Activated T-cell treated with anti-CD3 and anti-CD28 coated beads, Interleukin-2, amount 50 U/mL, for 4 hours (primary cell): ENCODE measurements around the gene COL23A1. TPM values are rescaled to one million over a fixed set of nuclear protein-coding genes. Genes with fewer than 3 reads are reported as not detected.

Experiments
- ATAC-seq, 2 donors: fragments of 200-7000 bp; cut with Tn5 transposase; one replicate each; pipeline ENCODE4 v1.10.0; 2021
- DNase-seq: peaks from one replicate; pipeline ENCODE4 v3.0.0-alpha.2; 2020
- H3K27me3 Mint-ChIP-seq: one replicate; pipeline ENCODE4 v1.8.0; 2021; ENCODE audit warnings: low read depth, mixed read lengths
- H3K36me3 Mint-ChIP-seq: one replicate; pipeline ENCODE4 v1.8.0; 2022; ENCODE audit warnings: mixed read lengths; ENCODE audit not compliant: insufficient read depth
- H3K4me1 Mint-ChIP-seq: one replicate; pipeline ENCODE4 v1.8.0; 2021; ENCODE audit warnings: low read depth, mixed read lengths
- H3K4me3 Mint-ChIP-seq: one replicate; pipeline ENCODE4 v1.8.0; 2021; ENCODE audit warnings: mild to moderate bottlenecking, moderate library complexity, mixed read lengths
- H3K9me3 Mint-ChIP-seq: one replicate; pipeline ENCODE4 v1.8.0; 2021; ENCODE audit warnings: mixed read lengths
- total RNA-seq, 3 donors: library from RNA; stranded (reverse); gene quantifications; one replicate each; pipeline ENCODE4 v1.2.1, GENCODE V29; 2021

The COL23A1 gene
- total RNA-seq, 3 donors from 2014 or later: not detected

DNA sequence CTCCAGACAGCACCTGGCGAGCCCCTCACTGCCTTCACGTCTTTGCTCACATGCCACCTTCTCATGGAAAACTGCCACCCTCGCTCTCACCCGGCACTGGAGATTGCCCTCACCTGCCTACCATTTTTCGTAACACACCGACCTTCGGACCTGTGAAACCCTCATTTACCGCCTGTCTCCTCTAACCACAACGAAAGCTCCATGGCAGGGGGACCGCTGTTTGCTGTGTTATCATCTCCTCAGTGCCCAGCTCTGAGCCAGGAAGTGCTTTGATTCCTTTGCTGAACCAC, 248.4 kb downstream of the COL23A1 start:
- peaks cover 3% of the 10 kb centered on the region for H3K27me3 Mint-ChIP-seq
- no peaks in the 10 kb centered on the region for H3K36me3 Mint-ChIP-seq
- no peaks in the 10 kb centered on the region for H3K9me3 Mint-ChIP-seq
- ATAC-seq (no peak), DNase-seq (no peak)
- H3K4me3 Mint-ChIP-seq: no peak overlapping the region
- no peaks in the 10 kb centered on the region for H3K4me1 Mint-ChIP-seq

DNA sequence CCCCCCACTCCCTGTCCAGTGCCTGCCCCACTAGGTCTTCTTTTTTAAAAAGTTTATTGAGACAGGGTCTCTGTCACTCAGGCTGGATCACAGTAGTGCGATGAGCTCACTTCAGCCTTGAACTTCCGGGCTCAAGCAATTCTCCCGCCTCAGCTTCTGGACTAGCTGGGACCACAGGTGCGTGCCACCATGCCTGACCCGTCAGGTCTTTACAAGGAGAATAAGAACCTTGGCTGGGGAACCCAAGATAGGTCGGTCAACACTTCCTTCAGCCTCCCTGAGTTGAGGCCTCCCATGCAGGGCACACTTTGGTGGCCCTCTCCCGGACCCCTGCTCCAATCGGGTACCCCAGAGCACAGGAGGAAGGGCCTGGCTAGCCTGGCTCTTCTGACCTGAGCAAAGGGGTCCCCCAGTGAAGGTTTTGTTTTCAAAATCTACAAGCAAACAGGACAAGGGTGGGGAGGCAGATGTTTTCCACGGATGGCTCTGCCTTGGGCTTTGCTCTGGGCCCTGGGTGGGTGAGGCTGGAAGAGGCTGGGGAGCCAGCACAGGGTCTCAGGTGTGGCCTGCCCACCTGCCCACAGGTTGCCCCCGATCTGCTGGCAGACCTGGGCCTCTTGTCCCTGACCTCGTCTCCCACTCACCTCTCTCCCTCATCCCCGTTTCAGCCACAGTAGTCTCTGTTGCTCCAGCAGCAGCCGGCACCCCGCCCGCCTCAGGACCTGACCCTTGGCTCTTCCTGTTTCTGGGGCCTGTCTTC, 248.9 kb downstream of the COL23A1 start:
- ATAC-seq: no peak
- no peak for DNase-seq
- peaks cover 3% of the 10 kb centered on the region for H3K27me3 Mint-ChIP-seq
- no peaks in the 10 kb centered on the region for H3K9me3 Mint-ChIP-seq
- H3K36me3 Mint-ChIP-seq: no peaks in the 10 kb centered on the region
- no peak overlapping the region for H3K4me3 Mint-ChIP-seq
- no peaks in the 10 kb centered on the region for H3K4me1 Mint-ChIP-seq

DNA sequence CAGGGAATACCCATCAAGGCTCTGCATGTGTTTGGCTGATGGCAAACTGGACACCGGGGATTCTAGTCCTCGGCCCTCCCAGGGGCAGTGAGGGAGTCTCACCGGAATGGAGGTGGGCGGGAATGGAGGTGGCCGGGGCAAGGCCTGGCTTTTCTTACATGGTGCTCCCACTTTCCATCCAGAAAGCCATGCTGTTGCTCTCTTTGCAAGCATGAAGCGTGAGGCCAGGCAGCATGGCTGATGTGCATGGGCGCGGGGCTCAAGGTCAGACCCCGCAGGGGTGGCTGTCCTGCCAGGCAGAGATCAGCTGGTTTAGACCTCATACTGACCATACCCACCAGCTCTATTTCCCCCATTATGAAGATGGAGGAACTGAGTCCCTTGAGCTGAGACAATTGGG, 249.6 kb downstream of the COL23A1 start:
- DNase-seq (no peak), ATAC-seq (no peak)
- Mint-ChIP-seq H3K4me1 (no peaks in the 10 kb centered on the region), H3K4me3 (no peak overlapping the region), H3K9me3 (no peaks in the 10 kb centered on the region), H3K36me3 (no peaks in the 10 kb centered on the region), H3K27me3 (peaks cover 3% of the 10 kb centered on the region)

DNA sequence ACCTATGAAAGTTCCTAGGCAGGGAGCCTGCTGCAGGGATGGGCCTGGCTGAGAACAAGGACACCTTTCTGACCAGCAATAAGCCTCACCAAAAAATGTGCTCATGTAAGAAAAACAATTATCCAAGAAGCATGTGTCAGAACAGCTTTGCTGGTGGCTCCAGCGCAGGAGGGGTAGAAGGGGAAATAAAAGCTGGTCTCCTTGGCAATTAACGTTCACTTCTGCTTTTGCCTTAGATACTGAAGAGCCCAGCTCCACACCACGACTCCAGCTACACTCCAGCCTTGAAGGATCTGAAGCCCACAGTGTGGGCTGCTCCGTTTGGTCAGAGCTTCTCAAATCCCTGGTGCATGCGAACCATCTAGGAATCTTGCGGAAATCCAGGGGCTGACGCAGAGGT, 250.0 kb downstream of the COL23A1 start:
- Mint-ChIP-seq H3K9me3 (no peaks in the 10 kb centered on the region), H3K36me3 (no peaks in the 10 kb centered on the region), H3K27me3 (peaks cover 3% of the 10 kb centered on the region), H3K4me3 (no peak overlapping the region), H3K4me1 (no peaks in the 10 kb centered on the region)
- DNase-seq (no peak), ATAC-seq (no peak)

DNA sequence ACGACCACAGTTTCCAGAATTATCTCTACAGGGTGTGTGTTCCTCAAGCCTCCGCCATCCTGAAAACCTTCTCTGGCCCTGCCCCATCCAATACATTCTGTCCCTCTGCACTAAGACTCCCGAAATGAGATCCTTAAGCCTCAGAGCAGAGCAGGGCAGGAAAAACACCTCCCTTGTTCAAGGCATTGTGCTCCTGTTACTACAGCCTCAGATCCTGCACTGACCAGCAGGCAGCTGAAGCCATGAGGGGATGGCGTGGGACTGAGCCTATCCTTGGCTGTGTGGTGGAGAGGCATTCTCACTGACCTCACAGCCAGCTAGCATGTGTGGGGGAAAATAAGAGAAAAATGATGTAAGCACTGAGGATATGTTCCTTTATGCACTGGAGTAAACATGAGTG, 250.9 kb downstream of the COL23A1 start:
- Mint-ChIP-seq H3K4me1 (no peaks in the 10 kb centered on the region), H3K27me3 (peaks cover 3% of the 10 kb centered on the region), H3K9me3 (no peaks in the 10 kb centered on the region), H3K36me3 (no peaks in the 10 kb centered on the region), H3K4me3 (no peak overlapping the region)
- no peak for ATAC-seq
- DNase-seq: no peak

DNA sequence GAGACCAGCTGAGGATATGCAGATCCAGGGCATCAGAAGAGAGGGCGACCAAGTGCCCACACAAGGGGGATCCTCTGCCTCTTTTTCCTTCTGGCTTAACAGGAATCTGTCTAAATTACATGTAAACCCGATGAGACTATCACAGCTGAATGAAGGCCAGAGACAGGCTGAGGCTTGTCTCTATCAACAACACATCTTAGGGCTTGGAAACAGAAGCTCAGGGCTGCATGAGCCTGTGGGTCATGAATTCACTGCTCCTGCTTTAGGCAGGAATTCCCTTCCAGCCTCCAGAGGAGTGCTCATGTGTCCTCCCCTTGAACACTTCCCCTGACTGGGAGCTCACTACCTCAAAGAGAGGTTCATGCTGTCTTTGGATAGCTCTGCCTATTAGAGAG, 251.4 kb downstream of the COL23A1 start:
- Mint-ChIP-seq H3K4me1 (no peaks in the 10 kb centered on the region), H3K36me3 (no peaks in the 10 kb centered on the region), H3K9me3 (no peaks in the 10 kb centered on the region), H3K27me3 (peaks cover 3% of the 10 kb centered on the region), H3K4me3 (no peak overlapping the region)
- ATAC-seq (no peak), DNase-seq (no peak)

DNA sequence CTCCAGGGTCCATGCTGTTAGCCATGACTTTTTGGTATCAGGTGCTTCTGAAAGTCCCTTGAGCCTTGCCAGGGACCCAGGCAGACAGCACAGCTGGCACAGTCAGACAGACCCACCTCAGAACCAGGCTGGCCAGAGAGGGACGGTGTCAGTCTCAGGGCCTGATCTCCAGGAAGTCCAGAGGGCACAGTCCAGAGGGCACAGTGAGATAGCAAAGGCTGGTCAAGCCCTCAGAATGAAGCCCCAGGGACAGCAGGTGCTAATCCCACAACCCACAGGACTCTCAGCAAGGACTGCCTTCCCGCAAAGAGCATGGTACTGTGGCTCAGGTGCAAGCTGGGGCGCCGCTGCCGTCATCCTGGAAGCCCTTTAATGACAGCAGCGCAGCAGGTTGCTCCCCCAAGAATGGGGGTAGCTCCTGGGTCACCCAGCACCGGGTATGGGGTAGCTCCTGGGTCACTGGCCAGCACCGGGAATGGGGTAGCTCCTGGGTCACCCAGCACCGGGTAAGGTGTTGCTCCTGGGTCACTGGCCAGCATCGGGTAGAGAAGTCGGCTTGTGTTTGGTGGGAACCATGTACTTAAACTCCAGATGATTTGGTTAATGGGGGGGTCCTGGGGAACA, 252.0 kb downstream of the COL23A1 start:
- DNase-seq (no peak), ATAC-seq (no peak)
- H3K4me1 Mint-ChIP-seq: no peaks in the 10 kb centered on the region
- no peaks in the 10 kb centered on the region for H3K9me3 Mint-ChIP-seq
- no peaks in the 10 kb centered on the region for H3K36me3 Mint-ChIP-seq
- H3K4me3 Mint-ChIP-seq: no peak overlapping the region
- H3K27me3 Mint-ChIP-seq: peaks cover 3% of the 10 kb centered on the region

DNA sequence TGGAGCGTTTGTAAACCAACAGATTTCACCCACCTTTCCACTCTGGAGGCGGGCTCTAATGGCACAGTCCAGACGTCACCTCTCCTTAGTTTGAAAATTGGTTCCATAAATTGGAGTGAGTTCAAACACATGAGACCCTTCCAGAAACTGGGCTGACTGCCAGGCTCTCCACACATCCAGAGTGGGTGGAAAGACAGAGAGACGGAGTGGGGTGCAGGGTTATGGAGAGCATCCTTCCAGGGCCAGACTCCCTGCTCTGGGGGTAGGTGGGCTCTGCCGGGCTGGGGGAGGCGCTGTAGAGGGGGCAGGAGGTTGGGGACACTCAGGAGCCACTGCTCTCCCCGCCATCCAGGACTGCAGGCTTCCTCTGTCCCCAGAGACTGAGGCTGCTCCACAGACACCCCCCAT, 252.9 kb downstream of the COL23A1 start:
- Mint-ChIP-seq H3K4me1 (no peaks in the 10 kb centered on the region), H3K9me3 (no peaks in the 10 kb centered on the region), H3K36me3 (no peaks in the 10 kb centered on the region), H3K27me3 (no peaks in the 10 kb centered on the region), H3K4me3 (no peak overlapping the region)
- DNase-seq (no peak), ATAC-seq (no peak)

DNA sequence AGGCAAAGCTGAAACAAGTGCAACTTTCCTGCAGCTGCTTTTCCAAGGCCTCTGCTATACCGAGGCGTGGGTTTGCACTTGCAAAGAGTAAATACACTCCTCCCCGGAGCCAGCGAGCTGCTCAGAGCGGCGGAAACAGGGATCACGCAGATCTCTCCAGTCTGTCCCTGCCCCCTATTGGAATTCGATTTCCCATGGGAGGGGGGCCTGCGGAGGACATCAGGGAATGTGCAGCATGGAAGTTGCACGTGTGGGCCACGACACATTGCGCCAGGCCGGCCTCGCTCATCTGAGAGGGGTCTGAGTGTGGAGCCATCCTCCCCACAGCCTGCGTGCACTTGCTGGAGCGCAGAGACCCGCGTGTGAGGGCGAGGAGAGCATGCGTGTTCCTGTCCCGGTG, 253.3 kb downstream of the COL23A1 start:
- no peaks in the 10 kb centered on the region for H3K36me3 Mint-ChIP-seq
- no peaks in the 10 kb centered on the region for H3K4me1 Mint-ChIP-seq
- no peak overlapping the region for H3K4me3 Mint-ChIP-seq
- ATAC-seq (no peak), DNase-seq (no peak)
- no peaks in the 10 kb centered on the region for H3K27me3 Mint-ChIP-seq
- H3K9me3 Mint-ChIP-seq: no peaks in the 10 kb centered on the region

DNA sequence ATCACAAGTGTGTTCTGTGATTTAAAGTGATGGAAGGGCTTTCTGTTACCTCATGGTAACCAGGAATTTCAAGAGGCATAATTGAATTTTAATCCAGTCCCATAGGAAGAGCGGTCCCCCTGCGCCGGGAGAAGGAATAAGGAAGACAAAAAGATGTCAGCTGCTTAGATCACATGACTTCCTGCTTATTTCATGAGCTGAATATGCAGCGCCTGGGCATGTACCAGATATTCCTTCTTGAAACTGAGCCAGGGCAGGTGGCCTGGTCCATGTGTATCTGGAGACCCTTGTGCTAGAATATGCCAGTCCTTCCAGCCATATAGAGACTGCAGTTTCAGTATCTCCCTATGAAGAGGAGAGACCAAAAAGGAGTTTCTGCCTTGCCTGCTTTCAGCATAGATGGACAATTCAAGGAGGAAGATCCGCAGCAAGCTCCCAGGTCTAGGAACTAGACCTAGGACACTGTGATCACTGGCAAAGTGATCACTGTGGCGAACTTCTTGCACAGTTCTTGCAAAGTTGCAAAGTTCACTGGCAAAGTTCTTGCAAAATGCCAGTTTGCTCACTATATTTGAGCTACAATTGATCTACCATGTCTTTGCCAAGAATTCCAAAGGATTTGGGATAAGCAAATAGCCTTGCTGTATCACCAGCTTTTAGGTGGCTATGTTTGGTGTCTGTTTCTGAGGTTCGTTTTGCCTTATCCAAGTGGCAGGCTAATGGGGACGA, 254.7 kb downstream of the COL23A1 start:
- H3K4me1 Mint-ChIP-seq: peaks cover 4% of the 10 kb centered on the region
- H3K9me3 Mint-ChIP-seq: no peaks in the 10 kb centered on the region
- no peaks in the 10 kb centered on the region for H3K36me3 Mint-ChIP-seq
- no peak for DNase-seq
- no peak overlapping the region for H3K4me3 Mint-ChIP-seq
- no peak for ATAC-seq
- H3K27me3 Mint-ChIP-seq: no peaks in the 10 kb centered on the region

DNA sequence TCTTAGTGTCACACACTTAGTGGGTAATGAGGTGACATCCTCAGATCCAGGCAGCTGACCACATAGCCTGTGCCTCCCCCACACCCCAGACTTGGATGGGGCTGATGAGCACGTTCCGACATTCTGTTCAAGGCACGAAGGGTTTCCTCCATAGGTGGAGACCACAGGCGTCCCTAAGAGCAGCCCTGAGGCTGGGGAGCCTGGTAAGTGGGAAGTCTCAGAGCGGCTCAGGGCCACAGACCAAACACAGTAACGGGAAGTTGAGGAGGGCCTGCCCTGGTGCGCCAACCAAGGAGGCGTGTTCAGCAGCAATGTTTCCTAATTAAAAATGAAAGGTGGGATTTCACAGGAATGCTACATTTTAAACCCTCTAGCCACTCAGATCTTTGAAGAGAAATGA, 255.3 kb downstream of the COL23A1 start:
- no peaks in the 10 kb centered on the region for H3K27me3 Mint-ChIP-seq
- H3K4me1 Mint-ChIP-seq: peaks cover 4% of the 10 kb centered on the region
- DNase-seq (no peak), ATAC-seq (no peak)
- H3K36me3 Mint-ChIP-seq: no peaks in the 10 kb centered on the region
- no peaks in the 10 kb centered on the region for H3K9me3 Mint-ChIP-seq
- H3K4me3 Mint-ChIP-seq: no peak overlapping the region

DNA sequence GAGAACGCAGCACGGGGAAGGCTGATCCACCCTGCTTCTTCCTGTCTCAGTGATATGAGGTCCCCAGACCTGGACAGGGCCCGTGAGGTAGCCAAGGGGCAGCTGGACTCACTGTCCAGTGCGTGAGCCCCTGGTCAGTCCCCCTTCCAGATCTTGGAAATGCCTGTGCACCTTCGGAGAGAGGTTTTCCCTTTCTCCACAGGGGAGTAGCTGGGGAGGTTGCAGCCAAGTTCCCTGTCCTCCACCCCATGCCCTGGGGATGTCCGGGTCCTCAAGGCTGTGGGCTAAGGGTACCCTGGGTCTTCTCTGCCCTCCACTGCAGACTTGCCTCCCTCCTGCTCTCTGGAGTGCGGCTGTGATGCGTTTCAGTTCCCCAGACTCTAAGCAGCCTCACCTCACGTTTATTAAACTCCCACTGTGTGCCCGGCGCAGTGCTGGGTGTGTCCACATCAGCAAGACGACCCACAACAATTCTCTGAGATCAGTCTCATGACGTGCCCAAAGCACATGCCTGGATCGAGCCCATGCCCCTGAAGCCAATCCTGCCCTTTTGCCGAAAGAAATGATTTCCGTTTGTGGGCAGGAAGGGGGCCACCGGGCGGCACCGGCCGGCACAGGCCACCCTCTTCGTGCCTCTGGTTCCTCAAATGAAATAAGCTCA, 256.2 kb downstream of the COL23A1 start:
- DNase-seq: no peak
- Mint-ChIP-seq H3K36me3 (no peaks in the 10 kb centered on the region), H3K4me1 (peaks cover 4% of the 10 kb centered on the region), H3K9me3 (no peaks in the 10 kb centered on the region), H3K4me3 (no peak overlapping the region), H3K27me3 (no peaks in the 10 kb centered on the region)
- ATAC-seq: no peak

DNA sequence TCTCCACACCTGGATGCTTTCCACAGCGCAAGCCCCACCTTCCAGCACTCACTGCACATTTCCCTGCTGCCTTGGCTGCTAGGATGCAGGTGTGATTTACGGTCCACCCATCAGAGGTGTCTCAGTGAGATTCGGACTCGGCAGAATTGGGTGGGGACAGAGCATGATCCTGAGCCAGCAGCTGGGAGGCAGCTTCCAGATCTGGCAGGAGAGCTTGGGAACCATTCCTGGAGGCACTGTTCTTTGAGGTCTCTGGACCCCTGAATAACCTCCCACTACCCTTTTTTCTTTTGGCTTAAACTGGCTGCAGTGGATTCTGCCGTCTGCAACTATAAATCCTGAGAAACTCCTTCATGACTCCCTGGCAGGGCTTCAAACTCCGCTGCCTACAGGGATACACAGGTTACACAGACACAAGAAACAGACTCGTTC, 258.0 kb downstream of the COL23A1 start:
- DNase-seq: no peak
- ATAC-seq: no peak

DNA sequence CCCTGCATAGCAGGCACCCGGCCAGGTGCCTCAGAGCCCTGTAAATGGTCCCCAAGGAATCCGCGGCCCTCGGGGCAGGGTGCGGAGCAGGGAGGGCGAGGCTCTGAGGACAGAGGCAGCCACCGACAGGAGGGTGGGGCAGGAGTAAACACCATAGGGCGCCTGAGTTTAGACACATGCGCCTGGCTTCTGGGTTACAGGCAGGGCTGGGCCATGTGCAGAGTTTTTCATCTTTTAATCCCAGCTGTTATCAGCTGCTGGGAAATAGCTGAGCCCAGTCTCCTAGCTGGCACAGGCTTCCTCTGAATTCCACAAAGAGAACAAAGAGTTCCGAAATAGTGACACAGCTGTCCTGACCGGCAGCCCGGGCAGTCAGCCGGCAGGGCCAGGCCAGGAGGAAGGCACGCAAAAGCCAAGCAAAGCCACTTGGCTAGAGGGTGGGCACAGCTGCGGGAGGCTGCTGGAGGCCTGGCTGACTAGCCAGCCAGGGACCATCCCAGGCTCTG, 258.6 kb downstream of the COL23A1 start:
- Mint-ChIP-seq H3K9me3 (no peaks in the 10 kb centered on the region), H3K4me3 (no peak overlapping the region), H3K27me3 (no peaks in the 10 kb centered on the region), H3K4me1 (peaks cover 4% of the 10 kb centered on the region), H3K36me3 (no peaks in the 10 kb centered on the region)
- DNase-seq: no peak
- no peak for ATAC-seq

More for the DNA sequence above, 258.0 kb downstream of the COL23A1 start:
- Mint-ChIP-seq H3K27me3 (no peaks in the 10 kb centered on the region), H3K4me3 (no peak overlapping the region), H3K9me3 (no peaks in the 10 kb centered on the region), H3K4me1 (peaks cover 4% of the 10 kb centered on the region), H3K36me3 (no peaks in the 10 kb centered on the region)
